Endothelial cell of umbilical vein (primary cell): ENCODE results near the gene FCF1. TPM values are rescaled to one million over a fixed set of nuclear protein-coding genes. Genes with fewer than 3 reads are reported as not detected.

Source experiments
- BruUV-seq: library from RNA; stranded (reverse); fragments of 400-500 nt; replicated peaks from 2 replicates; lab custom pipeline; 2021; lab: Mats Ljungman, UMichigan
- CTCF ChIA-PET: fragments of 300-600, 350-600 bp; sonication (Branson Sonifier 250); formaldehyde crosslinking; loops from one replicate; lab custom pipeline; 2021; ENCODE audit warnings: antibody characterized with exemption, inconsistent platforms; lab: Charles Lee
- POLR2A ChIA-PET: fragments of 300-600, 350-600 bp; sonication (Branson Sonifier 250); formaldehyde crosslinking; loops from one replicate; lab custom pipeline; 2021; ENCODE audit warnings: antibody characterized with exemption, inconsistent platforms; lab: Charles Lee
- DNase-seq: peaks from one replicate; pipeline ENCODE4 v3.0.0-alpha.2; 2011; ENCODE audit warnings: low read depth, low spot score
- FAIRE-seq: peaks from 2 replicates; lab custom pipeline; 2011; peaks lifted over from hg19 to GRCh38; lab: Jason Lieb, UNC
- H2AFZ ChIP-seq: 2 replicates; pipeline ENCODE4 v1.6.0; 2012; ENCODE audit warnings: low read depth, low read length, control low read depth, inconsistent platforms
- H3K27ac ChIP-seq: 2 replicates; pipeline ENCODE4 v1.5.1; 2011; ENCODE audit warnings: low read depth, mild to moderate bottlenecking, control low read depth, low read length, moderate library complexity; ENCODE audit not compliant: insufficient read depth
- H3K27me3 ChIP-seq, 2 experiments: 2 replicates each; pipeline versions ENCODE4 v1.6.0 to v1.6.1; 2011; ENCODE audit warnings: low read length in 2 of 2, mixed read lengths in 1 of 2; ENCODE audit not compliant: control insufficient read depth in 2 of 2, insufficient read depth in 2 of 2
- H3K36me3 ChIP-seq, 2 experiments: 2 replicates in 1 of 2; 3 replicates in 1 of 2; pipeline ENCODE4 v1.5.1; 2011; ENCODE audit warnings: low read length in 2 of 2, mild to moderate bottlenecking in 1 of 2, moderate library complexity in 1 of 2; ENCODE audit not compliant: control insufficient read depth in 2 of 2, insufficient read depth in 2 of 2; ENCODE audit errors: extremely low read depth in 1 of 2
- H3K4me1 ChIP-seq: 3 replicates; pipeline ENCODE4 v1.5.1; 2011; ENCODE audit warnings: mild to moderate bottlenecking, low read length; ENCODE audit not compliant: control insufficient read depth, insufficient read depth; ENCODE audit errors: extremely low read depth
- H3K4me2 ChIP-seq: 2 replicates; pipeline ENCODE4 v1.6.1; 2011; ENCODE audit warnings: low read length, control low read depth, mixed read lengths; ENCODE audit not compliant: insufficient read depth
- H3K4me3 ChIP-seq, 3 experiments: fragments of 200-600 bp in 1 of 3; sonication (generic), shearing (Covaris generic) in 1 of 3; replicated peaks in 1 of 3; 2 replicates each; pipeline ENCODE4 v1.5.1; 2011 to 2016; ENCODE audit warnings: control low read depth in 3 of 3, low read length in 3 of 3, mild to moderate bottlenecking in 2 of 3, inconsistent platforms in 1 of 3, low read depth in 1 of 3, moderate library complexity in 1 of 3; ENCODE audit not compliant: insufficient read depth in 1 of 3
- H3K79me2 ChIP-seq: 2 replicates; pipeline ENCODE4 v1.6.0; 2012; ENCODE audit warnings: low read length, inconsistent platforms; ENCODE audit not compliant: control insufficient read depth, insufficient read depth
- H3K9ac ChIP-seq: replicated peaks from 2 replicates; pipeline ENCODE3; 2011; ENCODE audit warnings: low read length, control low read depth; ENCODE audit not compliant: insufficient read depth; ENCODE audit errors: extremely low read depth
- H3K9me1 ChIP-seq: replicated peaks from 3 replicates; pipeline ENCODE4 v1.6.0; 2011; ENCODE audit warnings: mild to moderate bottlenecking, low read length; ENCODE audit not compliant: control insufficient read depth, insufficient read depth; ENCODE audit errors: extremely low read depth
- H3K9me3 ChIP-seq: replicated peaks from 2 replicates; pipeline ENCODE4 v1.5.1; 2012; ENCODE audit warnings: low read length, inconsistent platforms; ENCODE audit not compliant: control insufficient read depth, insufficient read depth
- H4K20me1 ChIP-seq: replicated peaks from 2 replicates; pipeline ENCODE3; 2011; ENCODE audit warnings: mild to moderate bottlenecking, low read length; ENCODE audit not compliant: control insufficient read depth, insufficient read depth; ENCODE audit errors: extremely low read depth
- EZH2 ChIP-seq: IDR thresholded peaks from 2 replicates; pipeline ENCODE4 v1.6.1; 2012; ENCODE audit warnings: borderline replicate concordance, low read depth, mild to moderate bottlenecking, moderate library complexity, low read length, inconsistent platforms; ENCODE audit not compliant: severe bottlenecking
- FOS ChIP-seq: IDR thresholded peaks from 2 replicates; pipeline ENCODE4 v1.6.1; 2011; ENCODE audit warnings: mild to moderate bottlenecking, low read length, moderate library complexity, borderline replicate concordance; ENCODE audit not compliant: insufficient read depth
- GATA2 ChIP-seq: IDR thresholded peaks from 2 replicates; pipeline ENCODE4 v1.7.0; 2011; ENCODE audit warnings: low read depth, mild to moderate bottlenecking, moderate library complexity, mixed read lengths, low read length; ENCODE audit not compliant: insufficient read length, insufficient read depth
- JUN ChIP-seq: IDR thresholded peaks from 2 replicates; pipeline ENCODE4 v1.6.1; 2011; ENCODE audit warnings: borderline replicate concordance, low read depth; ENCODE audit not compliant: insufficient read length, insufficient read depth
- MYC ChIP-seq: IDR thresholded peaks from one replicate; pipeline ENCODE4 v1.6.1; 2011; ENCODE audit warnings: mild to moderate bottlenecking, low read depth, low read length
- POLR2A ChIP-seq: IDR thresholded peaks from 2 replicates; pipeline ENCODE4 v1.6.1; 2012; ENCODE audit warnings: low read depth, mild to moderate bottlenecking, control low read depth, low read length
- POLR2AphosphoS5 ChIP-seq: IDR thresholded peaks from 2 replicates; pipeline ENCODE4 v1.6.1; 2012; ENCODE audit warnings: low read depth, mild to moderate bottlenecking, control low read depth, low read length, moderate library complexity; ENCODE audit not compliant: insufficient read depth
- dilution Hi-C: fragments of 300-500 bp; cut with MboI; formaldehyde crosslinking; loops from one replicate; pipeline ENCODE4 v1.15.0; 2019; ENCODE audit warnings: low sequenced_read_pairs; ENCODE audit not compliant: extremely low pct_ligation_motif_present
- intact Hi-C: fragments of 100-400 bp; cut with micrococcal nuclease; formaldehyde crosslinking; loops from one replicate; pipeline ENCODE4 v1.10.0; 2022
- polyA plus RNA-seq, 4 experiments: library from polyadenylated mRNA; depleted of rRNA in 3 of 4; stranded (reverse) in 3 of 4; unstranded in 1 of 4; fragments of >200 nt; gene quantifications; 2 replicates each; pipeline versions ENCODE4 v1.2.1 to v1.2.3, GENCODE V29; 2011 to 2012; ENCODE audit warnings: missing spikeins in 1 of 4
- total RNA-seq: library from RNA; stranded (reverse); gene quantifications from 2 replicates; pipeline ENCODE4 v1.2.3, GENCODE V29; 2021
- TF ChIP-seq, protein P1 (sequence below): IDR thresholded peaks from 2 replicates; pipeline ENCODE4 v1.6.1; 2011; ENCODE audit not compliant: insufficient read depth, insufficient read length
- TF ChIP-seq, protein P2 (sequence below), 2 donors: IDR thresholded peaks; 1 replicate in 1 of 2; 2 replicates in 1 of 2; pipeline ENCODE4 v1.5.1; 2011; ENCODE audit warnings: low read length in 2 of 2, mild to moderate bottlenecking in 2 of 2, moderate library complexity in 2 of 2, control low read depth in 1 of 2, inconsistent platforms in 1 of 2, low read depth in 1 of 2; ENCODE audit not compliant: insufficient read depth in 1 of 2; ENCODE audit errors: extremely low read depth in 1 of 2

The FCF1 gene
- total and polyA plus RNA-seq, 2 donors (not counting 3 experiments of a cell fraction or from before 2014, with no cell fraction given), result 26.2 to 58.2 TPM

DNA sequence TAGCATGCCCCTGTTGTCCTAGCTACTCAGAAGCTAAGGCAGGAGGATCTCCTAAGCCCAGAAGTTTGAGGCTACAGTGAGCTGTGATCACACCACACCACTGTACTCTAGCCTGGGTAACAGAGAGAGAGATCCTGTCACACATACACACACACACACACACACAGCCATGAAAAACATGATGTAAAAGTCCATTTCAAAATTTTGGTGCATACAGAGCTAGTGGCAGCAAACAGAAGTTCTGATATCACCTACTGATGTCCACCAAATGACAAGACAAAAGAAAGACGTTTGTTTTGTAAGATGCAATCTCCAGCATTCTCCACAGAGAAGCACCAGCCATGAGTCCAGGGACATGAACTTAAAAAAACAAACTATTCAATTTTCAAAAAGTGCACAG lies 15.9 kb upstream of the FCF1 start:
- Histone ChIP-seq H3K27me3 (no peaks in the 10 kb centered on the region), H3K79me2 (peaks cover 73% of the 10 kb centered on the region), H3K27ac (no peak overlapping the region), H3K36me3 (peaks cover 4% of the 10 kb centered on the region in 2 experiments), H2AFZ (no peak overlapping the region), H3K9ac (no peak overlapping the region), H3K9me3 (no peaks in the 10 kb centered on the region), H3K4me1 (no peaks in the 10 kb centered on the region), H4K20me1 (no peaks in the 10 kb centered on the region), H3K9me1 (no peaks in the 10 kb centered on the region), H3K4me2 (no peak overlapping the region), H3K4me3 (no peak overlapping the region)
- BruUV-seq, result no TSS peak
- intact Hi-C loops, result no loop called here
- FAIRE-seq, result no peak
- POLR2A ChIA-PET, result no interaction called here
- TF ChIP-seq POLR2AphosphoS5 (no peak), EZH2 (no peak)
- no peak for DNase-seq
- CTCF ChIA-PET, result no interaction called here
- dilution Hi-C loops, result no loop called here

DNA sequence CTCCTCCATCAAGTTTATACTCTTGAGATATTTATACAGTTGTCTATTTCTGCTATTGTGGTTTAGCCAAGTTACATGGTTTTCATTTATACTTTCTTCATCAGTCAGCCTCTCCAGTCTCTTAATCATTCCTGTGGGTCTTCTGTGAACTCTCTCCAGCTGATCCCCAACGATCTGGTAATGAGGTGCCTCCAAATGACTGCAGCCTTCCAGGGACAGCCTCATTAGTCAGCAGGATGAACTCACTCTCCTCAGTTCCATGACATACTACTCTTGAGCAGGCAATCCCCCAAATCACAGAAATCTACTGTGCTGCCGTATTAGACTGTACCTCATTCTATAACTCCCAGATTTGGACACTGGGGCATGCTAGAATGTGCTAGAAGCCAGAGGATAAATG lies 15.4 kb upstream of the FCF1 start:
- Histone ChIP-seq H3K36me3 (peaks cover 3 to 4% of the 10 kb centered on the region in 2 experiments), H3K9me1 (no peaks in the 10 kb centered on the region), H3K79me2 (peaks cover 79% of the 10 kb centered on the region), H3K27ac (no peak overlapping the region), H3K4me2 (no peak overlapping the region), H3K4me1 (no peaks in the 10 kb centered on the region), H3K9me3 (no peaks in the 10 kb centered on the region), H4K20me1 (no peaks in the 10 kb centered on the region), H3K27me3 (no peaks in the 10 kb centered on the region), H3K9ac (no peak overlapping the region), H2AFZ (no peak overlapping the region), H3K4me3 (no peak overlapping the region)
- CTCF ChIA-PET, result no interaction called here
- BruUV-seq, result no TSS peak
- no peak for TF ChIP-seq POLR2AphosphoS5
- no peak for TF ChIP-seq GATA2
- no peak for TF ChIP-seq JUN
- no peak for TF ChIP-seq MYC
- TF ChIP-seq, protein P1, sequence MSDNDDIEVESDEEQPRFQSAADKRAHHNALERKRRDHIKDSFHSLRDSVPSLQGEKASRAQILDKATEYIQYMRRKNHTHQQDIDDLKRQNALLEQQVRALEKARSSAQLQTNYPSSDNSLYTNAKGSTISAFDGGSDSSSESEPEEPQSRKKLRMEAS, result no peak
- no peak for TF ChIP-seq FOS
- TF ChIP-seq EZH2, result no peak
- TF ChIP-seq, protein P2, sequence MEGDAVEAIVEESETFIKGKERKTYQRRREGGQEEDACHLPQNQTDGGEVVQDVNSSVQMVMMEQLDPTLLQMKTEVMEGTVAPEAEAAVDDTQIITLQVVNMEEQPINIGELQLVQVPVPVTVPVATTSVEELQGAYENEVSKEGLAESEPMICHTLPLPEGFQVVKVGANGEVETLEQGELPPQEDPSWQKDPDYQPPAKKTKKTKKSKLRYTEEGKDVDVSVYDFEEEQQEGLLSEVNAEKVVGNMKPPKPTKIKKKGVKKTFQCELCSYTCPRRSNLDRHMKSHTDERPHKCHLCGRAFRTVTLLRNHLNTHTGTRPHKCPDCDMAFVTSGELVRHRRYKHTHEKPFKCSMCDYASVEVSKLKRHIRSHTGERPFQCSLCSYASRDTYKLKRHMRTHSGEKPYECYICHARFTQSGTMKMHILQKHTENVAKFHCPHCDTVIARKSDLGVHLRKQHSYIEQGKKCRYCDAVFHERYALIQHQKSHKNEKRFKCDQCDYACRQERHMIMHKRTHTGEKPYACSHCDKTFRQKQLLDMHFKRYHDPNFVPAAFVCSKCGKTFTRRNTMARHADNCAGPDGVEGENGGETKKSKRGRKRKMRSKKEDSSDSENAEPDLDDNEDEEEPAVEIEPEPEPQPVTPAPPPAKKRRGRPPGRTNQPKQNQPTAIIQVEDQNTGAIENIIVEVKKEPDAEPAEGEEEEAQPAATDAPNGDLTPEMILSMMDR (IDR thresholded peaks at IDR 0.05; ENCODE audit: extremely low read depth in 1 of 2, insufficient read depth in 1 of 2, low read depth in 1 of 2, low read length in 2 of 2), result no peak
- no peak for TF ChIP-seq POLR2A
- intact Hi-C loops, result no loop called here
- POLR2A ChIA-PET, result no interaction called here
- no peak for FAIRE-seq
- dilution Hi-C loops, result no loop called here
- DNase-seq, result no peak
